GM18508 (cell line): ENCODE measurements around the gene ZKSCAN5.
"Not testable (repeated sequence)": the region's sequence is repeated elsewhere in the genome, so short reads cannot be mapped to it uniquely, and the experiment has no call there.

Experiments used
- ATAC-seq: cut with Tn5 transposase; IDR thresholded peaks from one replicate; pipeline ENCODE4 v1.9.1; 2021; ENCODE audit warnings: moderate number of reproducible peaks; ENCODE audit not compliant: insufficient read depth, unreplicated experiment

Gene ZKSCAN5

GRCh38 chr7:99497766-99498545 is 6.5 kb upstream of the ZKSCAN5 start:
- ATAC-seq, result no peak

- no peak for ATAC-seq
These were observed 5.9 kb upstream of the ZKSCAN5 start for GRCh38 chr7:99498546-99498944.

GRCh38 chr7:99499371-99499720 is 5.1 kb upstream of the ZKSCAN5 start:
- no peak for ATAC-seq

- no peak for ATAC-seq
These were observed 4.5 kb upstream of the ZKSCAN5 start, which contains the start of gene ZNF394 for GRCh38 chr7:99499721-99500636. ZNF394 (minus strand) TSS chr7:99500281; CDS start chr7:99500093, 188 bp downstream.

- no peak for ATAC-seq
These were observed 3.8 kb upstream of the ZKSCAN5 start for GRCh38 chr7:99500637-99501009.

- ATAC-seq, result not testable (repeated sequence)
These were observed 3.2 kb upstream of the ZKSCAN5 start for GRCh38 chr7:99501236-99501635.

GRCh38 chr7:99504281-99504602 is 220 bp upstream of the ZKSCAN5 start:
- ATAC-seq, result no peak

GRCh38 chr7:99505324-99505662 is 831 bp downstream of the ZKSCAN5 start:
- no peak for ATAC-seq

GRCh38 chr7:99514050-99514449 is 9.6 kb downstream of the ZKSCAN5 start:
- ATAC-seq, result no peak

GRCh38 chr7:99521399-99521798 is 16.9 kb downstream of the ZKSCAN5 start:
- ATAC-seq, result no peak

- ATAC-seq, result no peak
These were observed 21.4 kb downstream of the ZKSCAN5 start for GRCh38 chr7:99525713-99526440.

- ATAC-seq, result no peak
These were observed 26.9 kb downstream of the ZKSCAN5 start for GRCh38 chr7:99531354-99531765.

- ATAC-seq, result no peak
These were observed 31.2 kb downstream of the ZKSCAN5 start for GRCh38 chr7:99535667-99536066.

- no peak for ATAC-seq
These were observed 34.9 kb downstream of the ZKSCAN5 start for GRCh38 chr7:99539213-99539811.

GRCh38 chr7:99540542-99540941 is 36.1 kb downstream of the ZKSCAN5 start:
- ATAC-seq, result no peak

GRCh38 chr7:99541212-99541611 is 36.8 kb downstream of the ZKSCAN5 start:
- ATAC-seq, result no peak

- no peak for ATAC-seq
These were observed 38.7 kb downstream of the ZKSCAN5 start for GRCh38 chr7:99543081-99543671.

GRCh38 chr7:99543916-99544315 is 39.5 kb downstream of the ZKSCAN5 start:
- ATAC-seq, result no peak

- ATAC-seq, result not testable (repeated sequence)
These were observed 40.8 kb downstream of the ZKSCAN5 start for GRCh38 chr7:99545308-99545707.

GRCh38 chr7:99549545-99549944 is 45.1 kb downstream of the ZKSCAN5 start:
- ATAC-seq, result not testable (repeated sequence)
